Measurements from ENCODE around the gene FAM174B. TPM values are rescaled to one million over a fixed set of nuclear protein-coding genes. Genes with fewer than 3 reads are reported as not detected.

Gene FAM174B
- total RNA-seq, 3 donors from 2014 or later (not counting 1 experiment from before 2014, with no cell fraction given), result 0.68 to 2.6 (median 0.88) TPM

DNA sequence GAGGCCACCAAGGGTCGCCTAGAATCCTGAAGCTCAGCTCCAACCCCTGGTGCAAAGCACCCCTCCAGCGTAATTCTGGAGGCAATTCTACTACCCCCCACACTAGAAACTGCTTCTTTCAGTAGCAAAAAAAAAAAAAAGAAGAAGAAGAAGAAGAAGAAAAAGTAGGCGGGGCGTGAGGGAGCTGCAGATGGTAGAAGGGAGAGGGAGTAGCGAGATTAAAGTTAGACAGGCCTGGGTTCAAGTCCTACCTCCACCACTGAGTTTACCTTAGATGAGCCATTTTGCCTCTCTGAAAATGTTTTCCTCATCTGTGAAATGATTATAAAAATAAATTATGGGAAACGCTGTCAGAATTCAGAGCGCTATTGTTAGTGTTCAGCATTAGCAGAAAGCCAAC lies 913 bp downstream of the FAM174B start:
- no peak overlapping the region for H3K27ac Mint-ChIP-seq
- Histone ChIP-seq H3K27ac (ENCODE audit: low read length) (no peak overlapping the region), H3K9me3 (ENCODE audit: control insufficient read depth, insufficient read depth, low read length) (no peaks in the 10 kb centered on the region), H3K27me3 (ENCODE audit: control insufficient read depth, insufficient read depth, low read length) (peaks cover 11% of the 10 kb centered on the region), H3K36me3 (ENCODE audit: control insufficient read depth, insufficient read depth, low read length) (no peaks in the 10 kb centered on the region), H3K4me1 (ENCODE audit: control insufficient read depth, insufficient read depth, low read length) (peaks cover 3% of the 10 kb centered on the region), H3K4me3 (ENCODE audit: low read length) (no peak overlapping the region)
- no peaks in the 10 kb centered on the region for H3K36me3 Mint-ChIP-seq
- peaks cover 2 to 3% of the 10 kb centered on the region in 2 donors for H3K9me3 Mint-ChIP-seq
- H3K4me3 Mint-ChIP-seq, result peak overlapping the region; percentile 70
- peaks cover 0 to 5% of the 10 kb centered on the region in 2 donors for H3K4me1 Mint-ChIP-seq
- TF ChIP-seq, protein P1, sequence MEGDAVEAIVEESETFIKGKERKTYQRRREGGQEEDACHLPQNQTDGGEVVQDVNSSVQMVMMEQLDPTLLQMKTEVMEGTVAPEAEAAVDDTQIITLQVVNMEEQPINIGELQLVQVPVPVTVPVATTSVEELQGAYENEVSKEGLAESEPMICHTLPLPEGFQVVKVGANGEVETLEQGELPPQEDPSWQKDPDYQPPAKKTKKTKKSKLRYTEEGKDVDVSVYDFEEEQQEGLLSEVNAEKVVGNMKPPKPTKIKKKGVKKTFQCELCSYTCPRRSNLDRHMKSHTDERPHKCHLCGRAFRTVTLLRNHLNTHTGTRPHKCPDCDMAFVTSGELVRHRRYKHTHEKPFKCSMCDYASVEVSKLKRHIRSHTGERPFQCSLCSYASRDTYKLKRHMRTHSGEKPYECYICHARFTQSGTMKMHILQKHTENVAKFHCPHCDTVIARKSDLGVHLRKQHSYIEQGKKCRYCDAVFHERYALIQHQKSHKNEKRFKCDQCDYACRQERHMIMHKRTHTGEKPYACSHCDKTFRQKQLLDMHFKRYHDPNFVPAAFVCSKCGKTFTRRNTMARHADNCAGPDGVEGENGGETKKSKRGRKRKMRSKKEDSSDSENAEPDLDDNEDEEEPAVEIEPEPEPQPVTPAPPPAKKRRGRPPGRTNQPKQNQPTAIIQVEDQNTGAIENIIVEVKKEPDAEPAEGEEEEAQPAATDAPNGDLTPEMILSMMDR (IDR thresholded peaks at IDR 0.05), result no peak
- H3K27me3 Mint-ChIP-seq (ENCODE audit: low read depth in 2 of 2), result peaks cover 45 to 53% of the 10 kb centered on the region in 2 donors
- 74% methylated on average over 2 of the region's 7 CpGs for WGBS (ENCODE audit: insufficient coverage)
- ATAC-seq (no peak), DNase-seq (no peak)
- intact Hi-C loops (cut with micrococcal nuclease), result no loop called here

DNA sequence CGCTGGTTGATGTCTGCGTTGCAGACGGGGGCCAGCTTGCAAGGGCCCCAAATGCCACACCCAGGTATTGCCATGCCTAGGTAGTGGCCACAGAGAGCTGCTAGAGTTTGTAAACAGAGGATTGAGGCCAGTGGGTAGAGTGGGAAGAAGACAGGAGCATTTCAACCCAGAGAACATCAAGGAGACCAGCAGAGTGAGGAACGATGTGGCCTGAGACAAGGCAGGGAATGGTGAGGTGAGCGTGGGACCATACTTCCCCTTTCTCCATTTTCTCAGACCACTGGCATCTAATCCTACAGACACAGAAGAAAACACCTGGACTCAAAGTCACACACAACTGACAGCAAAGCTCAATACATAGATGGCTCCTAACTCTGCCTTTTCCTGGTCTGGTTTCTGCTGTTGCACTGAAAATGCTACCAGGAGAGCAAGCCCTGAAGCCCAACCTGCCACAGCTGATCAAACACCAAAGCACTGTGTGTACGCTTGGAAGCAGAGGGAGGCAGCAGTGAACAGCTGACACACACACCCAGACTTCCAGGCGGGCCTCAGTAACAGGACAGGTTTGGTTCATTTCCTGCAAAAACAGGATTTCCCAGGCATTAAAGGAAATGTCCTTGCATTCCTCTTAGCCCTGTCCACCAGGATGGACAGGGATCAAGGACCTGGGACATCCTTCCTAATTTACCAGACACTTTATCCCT lies 1.6 kb downstream of the FAM174B start:
- Histone ChIP-seq H3K36me3 (ENCODE audit: control insufficient read depth, insufficient read depth, low read length) (no peaks in the 10 kb centered on the region), H3K9me3 (ENCODE audit: control insufficient read depth, insufficient read depth, low read length) (no peaks in the 10 kb centered on the region), H3K4me1 (ENCODE audit: control insufficient read depth, insufficient read depth, low read length) (peaks cover 3% of the 10 kb centered on the region), H3K27me3 (ENCODE audit: control insufficient read depth, insufficient read depth, low read length) (peaks cover 11% of the 10 kb centered on the region), H3K27ac (ENCODE audit: low read length) (no peak overlapping the region), H3K4me3 (ENCODE audit: low read length) (no peak overlapping the region)
- TF ChIP-seq, protein P1 (IDR thresholded peaks at IDR 0.05), result no peak
- ATAC-seq, result no peak
- H3K27ac Mint-ChIP-seq, result no peak overlapping the region
- intact Hi-C loops (cut with micrococcal nuclease), result no loop called here
- H3K4me3 Mint-ChIP-seq, result peak overlapping the region; percentile 70
- H3K4me1 Mint-ChIP-seq, result peaks cover 0 to 5% of the 10 kb centered on the region in 2 donors
- whole genome bisulfite sequencing (ENCODE audit: insufficient coverage), result 76% methylated on average over 6 of the region's 7 CpGs
- no peaks in the 10 kb centered on the region for H3K36me3 Mint-ChIP-seq
- DNase-seq, result no peak
- peaks cover 2 to 3% of the 10 kb centered on the region in 2 donors for H3K9me3 Mint-ChIP-seq
- peaks cover 45 to 53% of the 10 kb centered on the region in 2 donors for H3K27me3 Mint-ChIP-seq (ENCODE audit: low read depth in 2 of 2)

DNA sequence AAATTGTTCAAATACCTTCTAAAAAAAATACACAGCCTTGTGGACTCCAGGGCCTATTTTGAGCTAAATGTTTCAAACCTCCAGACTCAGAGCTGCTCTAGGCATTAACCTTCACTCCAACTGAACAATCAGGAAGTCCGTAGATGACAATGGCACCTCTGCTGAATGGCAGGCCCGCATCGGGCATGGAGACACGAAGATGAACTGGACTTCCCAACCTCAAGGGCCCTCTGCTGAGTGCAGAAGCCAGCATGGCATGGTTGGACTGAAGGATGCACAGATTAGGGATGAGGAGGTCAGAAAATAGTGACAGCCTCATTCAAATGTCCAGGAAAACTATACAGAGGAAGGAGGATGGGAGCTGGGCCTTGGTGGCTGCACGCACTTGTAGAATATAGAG lies 2.2 kb downstream of the FAM174B start:
- ATAC-seq, result no peak
- WGBS (ENCODE audit: insufficient coverage), result 93% methylated on average over 5 of the region's 5 CpGs
- intact Hi-C loops (cut with micrococcal nuclease), result no loop called here
- Mint-ChIP-seq H3K36me3 (no peaks in the 10 kb centered on the region), H3K27ac (no peak overlapping the region), H3K9me3 (peaks cover 2 to 3% of the 10 kb centered on the region in 2 donors), H3K27me3 (ENCODE audit: low read depth in 2 of 2) (peaks cover 45 to 53% of the 10 kb centered on the region in 2 donors), H3K4me3 (no peak overlapping the region), H3K4me1 (peaks cover 0 to 5% of the 10 kb centered on the region in 2 donors)
- DNase-seq, result no peak
- H3K36me3 ChIP-seq (ENCODE audit: control insufficient read depth, insufficient read depth, low read length), result no peaks in the 10 kb centered on the region
- no peaks in the 10 kb centered on the region for H3K9me3 ChIP-seq (ENCODE audit: control insufficient read depth, insufficient read depth, low read length)
- no peak overlapping the region for H3K4me3 ChIP-seq (ENCODE audit: low read length)
- no peak overlapping the region for H3K27ac ChIP-seq (ENCODE audit: low read length)
- TF ChIP-seq, protein P1 (IDR thresholded peaks at IDR 0.05), result no peak
- H3K4me1 ChIP-seq (ENCODE audit: control insufficient read depth, insufficient read depth, low read length), result peaks cover 3% of the 10 kb centered on the region
- H3K27me3 ChIP-seq (ENCODE audit: control insufficient read depth, insufficient read depth, low read length), result peaks cover 11% of the 10 kb centered on the region

DNA sequence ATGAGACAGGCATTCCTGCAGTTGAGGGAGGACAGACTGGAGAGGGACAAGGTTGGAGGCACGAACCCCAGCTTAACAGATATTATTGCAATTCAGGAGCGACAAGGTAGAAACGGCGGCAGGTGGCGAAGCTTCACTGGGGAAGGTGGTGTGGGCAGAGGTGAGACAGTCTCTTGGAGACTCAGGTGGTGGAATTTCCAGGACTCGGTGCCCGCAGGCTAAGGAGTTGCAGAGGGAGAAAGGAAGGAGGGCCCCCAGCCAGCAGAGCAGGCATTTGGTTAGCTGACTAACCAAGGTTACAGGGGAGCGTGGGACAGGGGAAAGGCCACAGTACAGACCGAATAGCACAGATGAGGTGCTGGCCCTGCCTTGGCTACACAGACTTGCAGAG lies 3.0 kb downstream of the FAM174B start:
- Histone ChIP-seq H3K27me3 (ENCODE audit: control insufficient read depth, insufficient read depth, low read length) (peaks cover 11% of the 10 kb centered on the region), H3K36me3 (ENCODE audit: control insufficient read depth, insufficient read depth, low read length) (no peaks in the 10 kb centered on the region), H3K4me1 (ENCODE audit: control insufficient read depth, insufficient read depth, low read length) (peaks cover 3% of the 10 kb centered on the region), H3K9me3 (ENCODE audit: control insufficient read depth, insufficient read depth, low read length) (no peaks in the 10 kb centered on the region), H3K27ac (ENCODE audit: low read length) (no peak overlapping the region), H3K4me3 (ENCODE audit: low read length) (no peak overlapping the region)
- H3K4me1 Mint-ChIP-seq, result peaks cover 0 to 5% of the 10 kb centered on the region in 2 donors
- intact Hi-C loops (cut with micrococcal nuclease), result no loop called here
- H3K27ac Mint-ChIP-seq, result no peak overlapping the region
- H3K9me3 Mint-ChIP-seq, result peaks cover 2 to 3% of the 10 kb centered on the region in 2 donors
- peaks cover 45 to 53% of the 10 kb centered on the region in 2 donors for H3K27me3 Mint-ChIP-seq (ENCODE audit: low read depth in 2 of 2)
- no peak overlapping the region for H3K4me3 Mint-ChIP-seq
- ATAC-seq (no peak), DNase-seq (no peak)
- TF ChIP-seq, protein P1 (IDR thresholded peaks at IDR 0.05), result no peak
- H3K36me3 Mint-ChIP-seq, result no peaks in the 10 kb centered on the region
- WGBS (ENCODE audit: insufficient coverage), result 93% methylated on average over 9 of the region's 9 CpGs

Data from natural killer cell (primary cell).